GM12878 (cell line): ENCODE results near the gene CFAP410. TPM values are rescaled to one million over a fixed set of nuclear protein-coding genes. Genes with fewer than 3 reads are reported as not detected.

Experiments used
- ASH2L ChIP-seq: fragments of 300-600, 200-600 bp; sonication (generic); IDR thresholded peaks from 2 replicates; pipeline ENCODE4 v1.6.1; 2017; ENCODE audit warnings: low read depth, mild to moderate bottlenecking, borderline replicate concordance
- EGR1 ChIP-seq, 2 experiments: IDR thresholded peaks; 1 replicate in 1 of 2; 2 replicates in 1 of 2; pipeline ENCODE4 v1.6.1; 2011 to 2012; ENCODE audit warnings: low read depth in 2 of 2, low read length in 2 of 2, borderline replicate concordance in 1 of 2, mild to moderate bottlenecking in 1 of 2, moderate library complexity in 1 of 2
- EZH2 ChIP-seq: IDR thresholded peaks from 2 replicates; pipeline ENCODE4 v1.6.1; 2012; ENCODE audit warnings: low read depth, mild to moderate bottlenecking, control low read depth, inconsistent platforms, low read length, borderline replicate concordance; ENCODE audit not compliant: control insufficient read depth
- FOXM1 ChIP-seq: IDR thresholded peaks from 2 replicates; pipeline ENCODE4 v1.6.1; 2012; ENCODE audit warnings: low read depth, mild to moderate bottlenecking, inconsistent platforms, low read length, moderate library complexity
- IKZF1 ChIP-seq: fragments of 450-650 bp; conservative IDR thresholded peaks from 2 replicates; pipeline ENCODE4 v1.6.1; 2017; ENCODE audit warnings: antibody characterized with exemption, mild to moderate bottlenecking
- KAT2A ChIP-seq: conservative IDR thresholded peaks from 2 replicates; pipeline ENCODE4 v1.6.1; 2011; ENCODE audit warnings: low read depth, low read length; ENCODE audit not compliant: control insufficient read depth
- KDM1A ChIP-seq: fragments of 200-600 bp; sonication (generic); IDR thresholded peaks from 2 replicates; pipeline ENCODE4 v1.6.1; 2016; ENCODE audit warnings: borderline replicate concordance
- MYC ChIP-seq: IDR thresholded peaks from 2 replicates; pipeline ENCODE4 v1.6.1; 2011; ENCODE audit warnings: mild to moderate bottlenecking, low read length, moderate library complexity, inconsistent platforms; ENCODE audit not compliant: insufficient read depth, insufficient replicate concordance, insufficient read length, severe bottlenecking
- NFYB ChIP-seq: IDR thresholded peaks from 2 replicates; pipeline ENCODE4 v1.6.1; 2011; ENCODE audit warnings: low read depth, mild to moderate bottlenecking, low read length, improper control_type of control experiment, moderate library complexity; ENCODE audit not compliant: insufficient read depth
- PAX8 ChIP-seq: fragments of 450-650 bp; IDR thresholded peaks from 2 replicates; pipeline ENCODE4 v1.6.1; 2017; ENCODE audit warnings: mild to moderate bottlenecking, moderate library complexity
- SIX5 ChIP-seq: IDR thresholded peaks from 2 replicates; pipeline ENCODE4 v1.6.1; 2011; ENCODE audit warnings: mild to moderate bottlenecking, low read depth, low read length, moderate library complexity; ENCODE audit not compliant: severe bottlenecking
- SMC3 ChIP-seq: IDR thresholded peaks from 2 replicates; pipeline ENCODE4 v1.6.1; 2011; ENCODE audit warnings: low read length, improper control_type of control experiment, borderline replicate concordance
- SPI1 ChIP-seq: IDR thresholded peaks from 2 replicates; pipeline ENCODE4 v1.6.1; 2011; ENCODE audit warnings: low read depth, mild to moderate bottlenecking, low read length, moderate library complexity, borderline replicate concordance; ENCODE audit not compliant: insufficient read depth
- SREBF2 ChIP-seq: IDR thresholded peaks from 2 replicates; pipeline ENCODE4 v1.6.1; 2012; ENCODE audit warnings: mild to moderate bottlenecking, low read length
- TCF12 ChIP-seq: IDR thresholded peaks from 2 replicates; pipeline ENCODE4 v1.6.1; 2011; ENCODE audit warnings: low read depth, mild to moderate bottlenecking, low read length
- ZSCAN29 ChIP-seq: fragments of 450-650 bp; IDR thresholded peaks from 2 replicates; pipeline ENCODE4 v1.6.1; 2017; ENCODE audit warnings: mild to moderate bottlenecking, moderate library complexity
- polyA plus RNA-seq, 11 experiments: library from polyadenylated mRNA; depleted of rRNA in 4 of 11; unstranded in 6 of 11; stranded (reverse) in 5 of 11; fragments of >200 nt; fragmentation: Nextera tagmentation in 4 of 11; fragmentation: Illumina TruSeq in 1 of 11; extraction: Ambion mirVana in 4 of 11; extraction: Trizol in 1 of 11; gene quantifications; 1 replicate in 1 of 11; 2 replicates in 10 of 11; pipeline versions ENCODE4 v1.2.1 to v1.2.3, GENCODE V29; 2011 to 2016; ENCODE audit warnings: inconsistent platforms in 2 of 11, missing spikeins in 2 of 11, low read depth in 1 of 11
- total RNA-seq, 4 experiments: library from RNA; depleted of rRNA in 3 of 4; stranded (reverse); fragments of >200 nt in 3 of 4; fragmentation: Illumina TruSeq in 1 of 4; extraction: Trizol in 1 of 4; gene quantifications; 2 replicates each; pipeline versions ENCODE4 v1.2.1 to v1.2.3, GENCODE V29; 2013 to 2021
- TF ChIP-seq, protein P1 (sequence below): fragments of 150-350 bp; IDR thresholded peaks from 2 replicates; pipeline ENCODE4 v1.6.1; 2014; ENCODE audit warnings: mild to moderate bottlenecking, low read depth, low read length
- TF ChIP-seq, protein P2 (sequence below): fragments of 450-650 bp; IDR thresholded peaks from 2 replicates; pipeline ENCODE4 v1.6.1; 2016; ENCODE audit warnings: mild to moderate bottlenecking
- TF ChIP-seq, protein P3 (sequence below): IDR thresholded peaks from 2 replicates; pipeline ENCODE4 v1.6.1; 2012; ENCODE audit warnings: low read depth, low read length, improper control_type of control experiment
- TF ChIP-seq, protein P4 (sequence below): fragments of 450-650 bp; conservative IDR thresholded peaks from 2 replicates; pipeline ENCODE4 v1.6.1; 2017; ENCODE audit warnings: mild to moderate bottlenecking, moderate library complexity
- TF ChIP-seq, protein P5 (sequence below), 3 experiments: IDR thresholded peaks in 2 of 3; conservative IDR thresholded peaks in 1 of 3; 2 replicates each; pipeline ENCODE4 v1.5.1; 2011; ENCODE audit warnings: low read depth in 3 of 3, low read length in 3 of 3, mild to moderate bottlenecking in 3 of 3, control low read depth in 2 of 3, moderate library complexity in 2 of 3, inconsistent platforms in 1 of 3, mixed read lengths in 1 of 3; ENCODE audit not compliant: control insufficient read depth in 2 of 3, insufficient read depth in 1 of 3; ENCODE audit errors: extremely low read depth in 1 of 3

The CFAP410 gene
- total and polyA plus RNA-seq, 10 of the 15 experiments (the other 5 are each of a cell fraction or from before 2014, with no cell fraction given): 0.14 to 24.8 (median 11.3) TPM

DNA sequence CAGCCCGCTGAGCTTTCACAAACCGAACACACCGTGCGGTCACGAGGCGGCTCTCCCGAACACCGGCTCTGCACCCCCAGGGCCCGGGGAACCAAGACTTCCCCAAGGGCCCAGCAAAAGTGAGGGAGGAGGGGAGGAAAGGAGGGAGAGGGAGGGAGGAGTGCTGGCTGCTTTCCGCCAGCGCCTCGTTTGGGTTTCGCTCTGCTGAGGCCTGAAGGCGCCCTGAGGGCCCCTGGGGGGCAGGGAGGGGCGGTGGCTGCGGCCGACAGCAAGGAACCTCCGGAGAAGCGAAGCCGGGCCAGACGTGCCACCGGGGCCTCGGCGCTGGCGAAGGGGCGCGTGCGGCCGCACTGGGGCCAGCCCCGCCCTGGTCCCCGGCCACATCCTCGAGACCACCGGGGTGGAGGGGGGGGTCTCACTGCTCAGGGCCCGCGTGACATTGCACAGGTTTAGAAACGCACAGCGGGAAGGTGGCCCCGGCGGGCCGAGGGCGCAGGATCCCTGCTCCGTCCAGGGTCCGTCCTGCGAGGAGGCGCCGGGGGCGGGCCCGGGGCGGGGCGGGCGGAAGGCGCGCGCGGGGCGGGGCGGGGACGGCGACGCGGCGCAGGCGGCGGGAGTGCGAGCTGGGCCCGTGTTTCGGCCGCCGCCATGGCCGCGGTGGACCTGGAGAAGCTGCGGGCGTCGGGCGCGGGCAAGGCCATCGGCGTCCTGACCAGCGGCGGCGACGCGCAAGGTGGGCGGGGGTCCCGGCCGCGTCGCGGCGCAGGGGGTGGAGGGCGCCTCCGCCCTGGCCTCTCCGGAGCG, 39.5 kb downstream of the CFAP410 start, which contains the start of gene PFKL (continued):
- TF ChIP-seq, protein P1, sequence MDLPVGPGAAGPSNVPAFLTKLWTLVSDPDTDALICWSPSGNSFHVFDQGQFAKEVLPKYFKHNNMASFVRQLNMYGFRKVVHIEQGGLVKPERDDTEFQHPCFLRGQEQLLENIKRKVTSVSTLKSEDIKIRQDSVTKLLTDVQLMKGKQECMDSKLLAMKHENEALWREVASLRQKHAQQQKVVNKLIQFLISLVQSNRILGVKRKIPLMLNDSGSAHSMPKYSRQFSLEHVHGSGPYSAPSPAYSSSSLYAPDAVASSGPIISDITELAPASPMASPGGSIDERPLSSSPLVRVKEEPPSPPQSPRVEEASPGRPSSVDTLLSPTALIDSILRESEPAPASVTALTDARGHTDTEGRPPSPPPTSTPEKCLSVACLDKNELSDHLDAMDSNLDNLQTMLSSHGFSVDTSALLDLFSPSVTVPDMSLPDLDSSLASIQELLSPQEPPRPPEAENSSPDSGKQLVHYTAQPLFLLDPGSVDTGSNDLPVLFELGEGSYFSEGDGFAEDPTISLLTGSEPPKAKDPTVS: no peak
- TF ChIP-seq ZSCAN29 (0 out of 2 replicates have a peak, but pooled peaks have one; percentile 43), KDM1A (no peak), FOXM1 (no peak), NFYB (no peak), SREBF2 (no peak), MYC (peak; percentile 5), EGR1 (IDR thresholded peaks at IDR 0.05; ENCODE audit: borderline replicate concordance in 1 of 2, low read depth in 2 of 2, low read length in 2 of 2) (no peak), SMC3 (no peak), IKZF1 (peak; percentile 94), TCF12 (0 out of 2 replicates have a peak, but pooled peaks have one; percentile 20), SIX5 (no peak), ASH2L (no peak), SPI1 (no peak), EZH2 (no peak), PAX8 (no peak), KAT2A (no peak)
- TF ChIP-seq, protein P2, sequence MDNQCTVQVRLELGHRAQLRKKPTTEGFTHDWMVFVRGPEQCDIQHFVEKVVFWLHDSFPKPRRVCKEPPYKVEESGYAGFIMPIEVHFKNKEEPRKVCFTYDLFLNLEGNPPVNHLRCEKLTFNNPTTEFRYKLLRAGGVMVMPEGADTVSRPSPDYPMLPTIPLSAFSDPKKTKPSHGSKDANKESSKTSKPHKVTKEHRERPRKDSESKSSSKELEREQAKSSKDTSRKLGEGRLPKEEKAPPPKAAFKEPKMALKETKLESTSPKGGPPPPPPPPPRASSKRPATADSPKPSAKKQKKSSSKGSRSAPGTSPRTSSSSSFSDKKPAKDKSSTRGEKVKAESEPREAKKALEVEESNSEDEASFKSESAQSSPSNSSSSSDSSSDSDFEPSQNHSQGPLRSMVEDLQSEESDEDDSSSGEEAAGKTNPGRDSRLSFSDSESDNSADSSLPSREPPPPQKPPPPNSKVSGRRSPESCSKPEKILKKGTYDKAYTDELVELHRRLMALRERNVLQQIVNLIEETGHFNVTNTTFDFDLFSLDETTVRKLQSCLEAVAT: peak; percentile 82
- TF ChIP-seq, protein P3, sequence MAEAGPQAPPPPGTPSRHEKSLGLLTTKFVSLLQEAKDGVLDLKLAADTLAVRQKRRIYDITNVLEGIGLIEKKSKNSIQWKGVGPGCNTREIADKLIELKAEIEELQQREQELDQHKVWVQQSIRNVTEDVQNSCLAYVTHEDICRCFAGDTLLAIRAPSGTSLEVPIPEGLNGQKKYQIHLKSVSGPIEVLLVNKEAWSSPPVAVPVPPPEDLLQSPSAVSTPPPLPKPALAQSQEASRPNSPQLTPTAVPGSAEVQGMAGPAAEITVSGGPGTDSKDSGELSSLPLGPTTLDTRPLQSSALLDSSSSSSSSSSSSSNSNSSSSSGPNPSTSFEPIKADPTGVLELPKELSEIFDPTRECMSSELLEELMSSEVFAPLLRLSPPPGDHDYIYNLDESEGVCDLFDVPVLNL: no peak
- TF ChIP-seq, protein P4, sequence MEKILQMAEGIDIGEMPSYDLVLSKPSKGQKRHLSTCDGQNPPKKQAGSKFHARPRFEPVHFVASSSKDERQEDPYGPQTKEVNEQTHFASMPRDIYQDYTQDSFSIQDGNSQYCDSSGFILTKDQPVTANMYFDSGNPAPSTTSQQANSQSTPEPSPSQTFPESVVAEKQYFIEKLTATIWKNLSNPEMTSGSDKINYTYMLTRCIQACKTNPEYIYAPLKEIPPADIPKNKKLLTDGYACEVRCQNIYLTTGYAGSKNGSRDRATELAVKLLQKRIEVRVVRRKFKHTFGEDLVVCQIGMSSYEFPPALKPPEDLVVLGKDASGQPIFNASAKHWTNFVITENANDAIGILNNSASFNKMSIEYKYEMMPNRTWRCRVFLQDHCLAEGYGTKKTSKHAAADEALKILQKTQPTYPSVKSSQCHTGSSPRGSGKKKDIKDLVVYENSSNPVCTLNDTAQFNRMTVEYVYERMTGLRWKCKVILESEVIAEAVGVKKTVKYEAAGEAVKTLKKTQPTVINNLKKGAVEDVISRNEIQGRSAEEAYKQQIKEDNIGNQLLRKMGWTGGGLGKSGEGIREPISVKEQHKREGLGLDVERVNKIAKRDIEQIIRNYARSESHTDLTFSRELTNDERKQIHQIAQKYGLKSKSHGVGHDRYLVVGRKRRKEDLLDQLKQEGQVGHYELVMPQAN: peak; percentile 88
- TF ChIP-seq, protein P5, sequence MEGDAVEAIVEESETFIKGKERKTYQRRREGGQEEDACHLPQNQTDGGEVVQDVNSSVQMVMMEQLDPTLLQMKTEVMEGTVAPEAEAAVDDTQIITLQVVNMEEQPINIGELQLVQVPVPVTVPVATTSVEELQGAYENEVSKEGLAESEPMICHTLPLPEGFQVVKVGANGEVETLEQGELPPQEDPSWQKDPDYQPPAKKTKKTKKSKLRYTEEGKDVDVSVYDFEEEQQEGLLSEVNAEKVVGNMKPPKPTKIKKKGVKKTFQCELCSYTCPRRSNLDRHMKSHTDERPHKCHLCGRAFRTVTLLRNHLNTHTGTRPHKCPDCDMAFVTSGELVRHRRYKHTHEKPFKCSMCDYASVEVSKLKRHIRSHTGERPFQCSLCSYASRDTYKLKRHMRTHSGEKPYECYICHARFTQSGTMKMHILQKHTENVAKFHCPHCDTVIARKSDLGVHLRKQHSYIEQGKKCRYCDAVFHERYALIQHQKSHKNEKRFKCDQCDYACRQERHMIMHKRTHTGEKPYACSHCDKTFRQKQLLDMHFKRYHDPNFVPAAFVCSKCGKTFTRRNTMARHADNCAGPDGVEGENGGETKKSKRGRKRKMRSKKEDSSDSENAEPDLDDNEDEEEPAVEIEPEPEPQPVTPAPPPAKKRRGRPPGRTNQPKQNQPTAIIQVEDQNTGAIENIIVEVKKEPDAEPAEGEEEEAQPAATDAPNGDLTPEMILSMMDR (IDR thresholded peaks at IDR 0.05 in 2 of 3, conservative IDR thresholded peaks at IDR 0.05 in 1 of 3; ENCODE audit: control insufficient read depth in 2 of 3, extremely low read depth in 1 of 3, insufficient read depth in 1 of 3, low read depth in 3 of 3, low read length in 3 of 3): no peak
